MG63 (cell line): ENCODE measurements around the gene SLC25A20. TPM values are rescaled to one million over a fixed set of nuclear protein-coding genes. Genes with fewer than 3 reads are reported as not detected.

ENCODE experiments used
- DNase-seq: peaks from one replicate; pipeline ENCODE4 v3.0.0-alpha.2; 2020
- H3K27me3 ChIP-seq: fragments of 250-450 bp; sonication (Bioruptor Pico); 2 replicates; pipeline ENCODE4 v1.5.1; 2020; ENCODE audit warnings: mild to moderate bottlenecking, moderate library complexity
- H3K36me3 ChIP-seq: fragments of 250-450 bp; sonication (Bioruptor Pico); 2 replicates; pipeline ENCODE4 v1.5.1; 2020; ENCODE audit warnings: mild to moderate bottlenecking, moderate library complexity
- H3K4me3 ChIP-seq: fragments of 250-450 bp; sonication (Bioruptor Pico); 2 replicates; pipeline ENCODE4 v1.5.1; 2020; ENCODE audit warnings: mild to moderate bottlenecking, moderate library complexity
- H3K9me3 ChIP-seq: fragments of 250-450 bp; sonication (Bioruptor Pico); 2 replicates; pipeline ENCODE4 v1.5.1; 2020; ENCODE audit warnings: mild to moderate bottlenecking, moderate library complexity
- total RNA-seq: library from RNA; depleted of rRNA; stranded (reverse); fragments of >200 nt; shearing (Covaris generic); gene quantifications from 2 replicates; pipeline ENCODE4 v1.2.3, GENCODE V29; 2014; ENCODE audit warnings: low replicate concordance; rRNA removed

SLC25A20 gene
- total RNA-seq, 1 experiment from 2014 or later, result 17.2 TPM

DNA sequence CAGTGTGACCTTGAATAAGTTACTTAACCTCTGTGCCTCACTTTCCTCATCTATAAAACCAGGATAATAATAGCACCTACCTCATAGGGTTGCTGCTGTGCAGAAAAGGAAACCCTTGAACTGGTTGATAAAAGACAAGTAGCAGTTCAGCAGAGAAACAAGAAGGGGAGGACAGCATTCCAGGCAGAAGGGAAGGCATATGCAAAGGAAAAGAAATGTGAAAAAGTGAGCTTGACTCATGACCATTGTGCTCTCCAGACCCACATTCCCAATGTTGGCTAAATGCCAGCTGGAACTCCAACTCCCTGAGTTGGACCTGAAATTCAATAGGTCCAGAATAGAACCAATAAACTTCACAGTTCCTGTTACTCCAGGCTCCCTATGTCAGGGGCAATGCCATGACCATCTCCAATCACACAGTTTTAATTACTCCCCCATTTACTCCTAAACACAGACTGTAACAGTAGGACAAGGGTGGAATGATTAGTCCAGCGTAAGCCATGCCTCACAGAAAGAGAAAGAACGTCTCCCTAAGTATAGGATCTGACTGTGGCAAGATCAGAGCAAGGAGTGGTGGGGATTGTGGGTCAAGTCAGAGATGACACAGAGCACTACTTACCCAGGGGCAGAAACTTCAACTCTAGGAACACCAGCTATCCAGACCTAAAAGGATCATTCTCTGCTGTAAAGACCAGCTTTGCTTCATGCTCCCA lies 77.9 kb downstream of the SLC25A20 start:
- Histone ChIP-seq H3K9me3 (no peaks in the 10 kb centered on the region), H3K27me3 (no peaks in the 10 kb centered on the region), H3K36me3 (no peaks in the 10 kb centered on the region), H3K4me3 (no peak overlapping the region)
- peak; percentile 22 for DNase-seq

DNA sequence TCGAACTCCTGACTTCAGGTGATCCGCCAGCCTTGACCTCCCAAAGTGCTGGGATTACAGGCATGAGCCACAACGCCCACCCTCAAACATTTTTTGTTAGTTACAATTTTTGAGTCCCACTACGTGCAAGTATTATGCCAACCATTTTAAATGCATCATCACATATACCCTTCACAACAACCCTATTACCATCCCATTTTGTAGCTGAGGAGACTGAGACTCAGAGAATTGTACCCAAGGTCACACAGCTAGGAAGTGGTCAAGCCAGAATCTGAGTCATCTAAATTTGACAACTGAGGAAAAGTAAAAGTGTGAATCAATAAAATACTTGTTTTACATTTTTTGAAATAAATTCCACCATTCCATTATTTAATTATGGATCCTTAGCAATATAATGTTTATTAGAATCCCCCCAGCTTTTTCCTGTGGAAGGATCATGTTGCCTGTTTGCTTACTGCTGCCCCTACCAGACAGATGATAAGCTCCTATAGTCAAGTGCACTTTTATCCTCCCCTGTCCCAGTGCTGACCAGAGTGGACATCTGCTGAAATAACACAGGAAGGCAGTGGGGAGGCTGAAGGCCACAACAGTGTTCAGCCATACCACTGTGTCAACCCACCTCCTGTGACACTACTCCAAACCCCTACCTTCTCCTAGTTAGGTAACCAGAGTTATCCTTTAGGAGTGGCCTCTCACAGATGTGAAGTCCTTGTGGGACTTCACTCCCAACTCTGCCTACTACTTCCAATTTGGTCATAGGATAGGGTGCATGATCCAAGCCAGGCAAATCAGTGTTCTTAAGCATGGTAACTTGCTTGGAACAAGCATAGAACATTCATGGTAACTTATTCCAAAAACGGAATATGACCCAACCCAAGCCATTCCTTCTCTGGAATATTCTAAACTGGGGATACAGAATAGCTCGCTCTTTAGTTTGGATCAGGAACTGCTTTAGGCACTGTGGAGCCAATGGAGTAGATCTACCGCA lies 79.2 kb downstream of the SLC25A20 start:
- H3K9me3 ChIP-seq, result no peaks in the 10 kb centered on the region
- DNase-seq, result no peak
- H3K36me3 ChIP-seq, result no peaks in the 10 kb centered on the region
- no peak overlapping the region for H3K4me3 ChIP-seq
- H3K27me3 ChIP-seq, result no peaks in the 10 kb centered on the region

DNA sequence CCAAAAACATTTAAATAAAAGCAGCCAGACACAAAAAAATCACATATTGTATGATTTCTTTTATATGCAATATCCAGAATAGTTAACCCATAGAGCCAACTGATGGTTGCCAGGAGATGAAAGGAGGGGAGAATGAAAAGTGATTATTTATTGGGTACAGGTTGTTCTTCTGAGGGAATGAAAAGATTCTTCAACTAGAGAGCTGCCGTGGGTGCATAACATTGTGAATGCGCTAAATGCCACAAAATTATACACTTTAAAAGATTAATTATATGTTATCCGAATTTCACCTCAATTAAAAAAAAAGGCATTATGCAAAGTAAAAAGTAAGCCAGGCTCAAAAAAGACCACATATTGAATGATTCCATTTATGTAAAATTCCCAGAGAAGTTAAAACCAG lies 87.2 kb downstream of the SLC25A20 start:
- H3K9me3 ChIP-seq, result no peaks in the 10 kb centered on the region
- DNase-seq, result no peak
- H3K27me3 ChIP-seq, result no peaks in the 10 kb centered on the region
- H3K4me3 ChIP-seq, result no peak overlapping the region
- no peaks in the 10 kb centered on the region for H3K36me3 ChIP-seq

Other genes with a start within 250 kb of the SLC25A20 start
- gene CELSR3, start 236.0 kb downstream of the SLC25A20 start, total RNA-seq, result 0.05 and 0.16 TPM in 2 replicates
- 2.0 and 4.8 TPM in 2 replicates for gene NCKIPSD, start 213.0 kb downstream of the SLC25A20 start, total RNA-seq
- 14.6 and 15.9 TPM in 2 replicates for gene IP6K2, start 181.7 kb downstream of the SLC25A20 start, total RNA-seq
- 7.8 and 11.0 TPM in 2 replicates for gene PRKAR2A, start 51.0 kb downstream of the SLC25A20 start, total RNA-seq
- gene ARIH2, start 20.0 kb upstream of the SLC25A20 start, total RNA-seq, result 76.4 and 113 TPM in 2 replicates
- gene P4HTM, start 91.4 kb upstream of the SLC25A20 start, total RNA-seq, result not detected in 2 replicates
- 72.7 and 77.2 TPM in 2 replicates for gene WDR6, start 108.5 kb upstream of the SLC25A20 start, total RNA-seq
- gene DALRD3, start 119.7 kb upstream of the SLC25A20 start, total RNA-seq, result 15.9 and 18.6 TPM in 2 replicates
- gene NDUFAF3, start 123.2 kb upstream of the SLC25A20 start, total RNA-seq, result 37.8 and 91.3 TPM in 2 replicates
- 304 and 356 TPM in 2 replicates for gene IMPDH2, start 130.5 kb upstream of the SLC25A20 start, total RNA-seq
- 69.4 and 77.3 TPM in 2 replicates for gene QRICH1, start 195.2 kb upstream of the SLC25A20 start, total RNA-seq
- gene QARS1, start 205.9 kb upstream of the SLC25A20 start, total RNA-seq, result 97.3 and 152 TPM in 2 replicates
- gene USP19, start 221.9 kb upstream of the SLC25A20 start, total RNA-seq, result 31.5 and 120 TPM in 2 replicates
- gene LAMB2, start 234.2 kb upstream of the SLC25A20 start, total RNA-seq, result 32.7 and 99.4 TPM in 2 replicates